ENCODE data around the gene SLC7A4. TPM values are rescaled to one million over a fixed set of nuclear protein-coding genes. Genes with fewer than 3 reads are reported as not detected.
"Not testable (repeated sequence)": the region's sequence is repeated elsewhere in the genome, so short reads cannot be mapped to it uniquely, and the experiment has no call there.

Gene SLC7A4
- total RNA-seq, 4 donors from 2014 or later = 0.23 to 1.2 (median 0.37) TPM

- no peaks in the 10 kb centered on the region for H3K27me3 ChIP-seq
- no peak for ATAC-seq
- no peak overlapping the region for H3K4me3 ChIP-seq
- H3K9me3 ChIP-seq = no peaks in the 10 kb centered on the region
- 21 to 44% methylated on average over 5 of the region's 10 CpGs for WGBS, 2 donors (ENCODE audit: low coverage in 1 of 2)
- peaks cover 0 to 16% (median 11%) of the 10 kb centered on the region in 3 donors for H3K4me1 ChIP-seq
- TF ChIP-seq, protein P1, sequence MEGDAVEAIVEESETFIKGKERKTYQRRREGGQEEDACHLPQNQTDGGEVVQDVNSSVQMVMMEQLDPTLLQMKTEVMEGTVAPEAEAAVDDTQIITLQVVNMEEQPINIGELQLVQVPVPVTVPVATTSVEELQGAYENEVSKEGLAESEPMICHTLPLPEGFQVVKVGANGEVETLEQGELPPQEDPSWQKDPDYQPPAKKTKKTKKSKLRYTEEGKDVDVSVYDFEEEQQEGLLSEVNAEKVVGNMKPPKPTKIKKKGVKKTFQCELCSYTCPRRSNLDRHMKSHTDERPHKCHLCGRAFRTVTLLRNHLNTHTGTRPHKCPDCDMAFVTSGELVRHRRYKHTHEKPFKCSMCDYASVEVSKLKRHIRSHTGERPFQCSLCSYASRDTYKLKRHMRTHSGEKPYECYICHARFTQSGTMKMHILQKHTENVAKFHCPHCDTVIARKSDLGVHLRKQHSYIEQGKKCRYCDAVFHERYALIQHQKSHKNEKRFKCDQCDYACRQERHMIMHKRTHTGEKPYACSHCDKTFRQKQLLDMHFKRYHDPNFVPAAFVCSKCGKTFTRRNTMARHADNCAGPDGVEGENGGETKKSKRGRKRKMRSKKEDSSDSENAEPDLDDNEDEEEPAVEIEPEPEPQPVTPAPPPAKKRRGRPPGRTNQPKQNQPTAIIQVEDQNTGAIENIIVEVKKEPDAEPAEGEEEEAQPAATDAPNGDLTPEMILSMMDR (IDR thresholded peaks at IDR 0.05) = no peak
- TF ChIP-seq POLR2AphosphoS5 (IDR thresholded peaks at IDR 0.05) = no peak
- no peak for TF ChIP-seq POLR2A (IDR thresholded peaks at IDR 0.05)
- no peak for TF ChIP-seq EP300 (IDR thresholded peaks at IDR 0.05)
- H3K36me3 ChIP-seq = no peaks in the 10 kb centered on the region
- no peak overlapping the region for H3K27ac ChIP-seq
Measured at GRCh38 chr22:21009638-21010425, 22.5 kb downstream of the SLC7A4 start.

GRCh38 chr22:21009208-21009607, 23.2 kb downstream of the SLC7A4 start:
- H3K36me3 ChIP-seq, H3K4me3 ChIP-seq, H3K9me3 ChIP-seq, H3K27me3 ChIP-seq, H3K27ac ChIP-seq, H3K4me1 ChIP-seq, ATAC-seq: not testable (repeated sequence)
- 80% methylated on average over 11 of the region's 13 CpGs; no CpG with 5 or more reads in 1 of the 2 donors for WGBS, 2 donors (ENCODE audit: low coverage in 1 of 2)

DNA sequence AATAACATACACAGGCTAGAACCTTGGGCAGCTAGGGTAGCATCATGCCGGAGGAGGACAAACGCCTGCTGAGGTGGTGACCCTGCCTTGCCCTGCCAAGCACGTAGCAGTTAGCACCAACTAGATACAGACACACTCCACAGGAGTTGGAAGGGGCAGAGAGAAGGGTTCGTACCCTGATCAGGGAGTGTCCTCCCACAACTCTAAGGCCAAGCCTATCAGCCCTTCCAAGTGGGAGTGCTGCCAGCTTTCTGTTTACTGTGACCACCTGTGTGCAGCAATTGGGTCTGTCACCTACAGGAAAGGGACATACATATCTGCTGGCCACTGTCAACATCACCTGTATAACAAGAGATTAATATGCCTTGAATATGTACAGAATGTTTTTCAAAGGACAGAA, 28.6 kb downstream of the SLC7A4 start:
- no peaks in the 10 kb centered on the region for H3K9me3 ChIP-seq
- peak overlapping the region in 3 of 4 donors; percentile 41 to 98 (median 97) for H3K27ac ChIP-seq
- no peak overlapping the region for H3K4me3 ChIP-seq
- TF ChIP-seq POLR2AphosphoS5 (IDR thresholded peaks at IDR 0.05) (no peak), EP300 (IDR thresholded peaks at IDR 0.05) (no peak), POLR2A (IDR thresholded peaks at IDR 0.05) (no peak)
- TF ChIP-seq, protein P1 (IDR thresholded peaks at IDR 0.05) = no peak
- WGBS, 2 donors (ENCODE audit: low coverage in 1 of 2) = 60 to 75% methylated on average over 1 to 4 of the region's 4 CpGs
- H3K27me3 ChIP-seq = no peaks in the 10 kb centered on the region
- ATAC-seq = no peak
- H3K4me1 ChIP-seq = peaks cover 0 to 42% (median 25%) of the 10 kb centered on the region in 3 donors
- H3K36me3 ChIP-seq = peaks cover 0 to 17% of the 10 kb centered on the region in 2 donors

GRCh38 chr22:21001601-21002325, 30.6 kb downstream of the SLC7A4 start, which contains the start of gene THAP7:
THAP7 (minus strand) TSS chr22:21002118; CDS start chr22:21001911, 207 bp downstream.
- no peaks in the 10 kb centered on the region for H3K9me3 ChIP-seq
- H3K4me1 ChIP-seq = peaks cover 0 to 51% (median 25%) of the 10 kb centered on the region in 3 donors
- H3K27ac ChIP-seq = peak within 1 kb of the TSS; percentile 93 to 98 (median 96)
- ATAC-seq = peak; percentile 97
- no CpG with 5 or more reads among the region's 83 CpGs for WGBS, 2 donors (ENCODE audit: low coverage in 1 of 2)
- H3K27me3 ChIP-seq = no peaks in the 10 kb centered on the region
- peak within 1 kb of the TSS; percentile 74 to 75 for H3K4me3 ChIP-seq
- TF ChIP-seq POLR2A (IDR thresholded peaks at IDR 0.05) (peak; percentile 81 to 89), EP300 (IDR thresholded peaks at IDR 0.05) (no peak), POLR2AphosphoS5 (IDR thresholded peaks at IDR 0.05) (peak; percentile 79)
- TF ChIP-seq, protein P1 (IDR thresholded peaks at IDR 0.05) = peak in 1 of 4 experiments; percentile 2
- H3K36me3 ChIP-seq = peaks cover 0 to 37% of the 10 kb centered on the region in 2 donors

GRCh38 chr22:21000987-21001600, 31.3 kb downstream of the SLC7A4 start:
- H3K27me3 ChIP-seq = no peaks in the 10 kb centered on the region
- H3K4me1 ChIP-seq = peaks cover 0 to 51% (median 25%) of the 10 kb centered on the region in 3 donors
- H3K27ac ChIP-seq = peak overlapping the region; percentile 93 to 98 (median 96)
- peak overlapping the region; percentile 74 to 75 for H3K4me3 ChIP-seq
- H3K36me3 ChIP-seq = peaks cover 0 to 44% of the 10 kb centered on the region in 2 donors
- no peaks in the 10 kb centered on the region for H3K9me3 ChIP-seq
- WGBS, 2 donors (ENCODE audit: low coverage in 1 of 2) = no CpG with 5 or more reads among the region's 26 CpGs
- ATAC-seq = no peak
- TF ChIP-seq, protein P1 (IDR thresholded peaks at IDR 0.05) = peak in 2 of 4 experiments; percentile 3 to 7
- no peak for TF ChIP-seq POLR2AphosphoS5 (IDR thresholded peaks at IDR 0.05)

Measured in gastroesophageal sphincter (tissue), 4 donors.